GM19099 (cell line): ENCODE measurements around the gene MSLN.

ENCODE experiments used
- POLR2A ChIP-seq: IDR thresholded peaks from 3 replicates; pipeline ENCODE4 v1.6.1; 2011; ENCODE audit warnings: low read depth; ENCODE audit not compliant: insufficient read length; ENCODE audit errors: extremely low read depth

MSLN gene

DNA sequence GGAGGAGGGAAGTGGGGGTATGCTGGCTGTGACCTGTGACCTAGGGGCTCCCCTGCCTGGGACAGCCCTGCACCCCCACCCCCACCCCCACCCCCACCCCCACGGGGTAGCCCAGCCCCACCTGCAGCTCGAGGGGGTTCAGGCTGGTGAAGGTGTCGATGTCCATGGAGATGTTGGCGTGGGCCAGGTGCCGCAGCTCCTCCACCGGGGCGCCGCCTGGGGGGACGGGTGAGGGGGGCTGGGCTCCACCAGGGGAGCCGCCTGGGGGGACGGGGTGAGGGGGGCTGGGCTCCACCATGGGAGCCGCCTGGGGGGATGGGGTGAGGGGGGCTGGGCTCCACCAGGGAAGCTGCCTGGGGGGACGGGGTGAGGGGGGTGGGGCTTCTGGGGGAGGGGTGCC is 9.9 kb downstream of the MSLN start:
- no peak for TF ChIP-seq POLR2A

- no peak for TF ChIP-seq POLR2A
These were observed 12.4 kb downstream of the MSLN start for GRCh38 chr16:772959-773358.

GRCh38 chr16:774086-775001 is 13.8 kb downstream of the MSLN start:
- TF ChIP-seq POLR2A, result no peak

- no peak for TF ChIP-seq POLR2A
These were observed 14.8 kb downstream of the MSLN start for GRCh38 chr16:775236-775796.

DNA sequence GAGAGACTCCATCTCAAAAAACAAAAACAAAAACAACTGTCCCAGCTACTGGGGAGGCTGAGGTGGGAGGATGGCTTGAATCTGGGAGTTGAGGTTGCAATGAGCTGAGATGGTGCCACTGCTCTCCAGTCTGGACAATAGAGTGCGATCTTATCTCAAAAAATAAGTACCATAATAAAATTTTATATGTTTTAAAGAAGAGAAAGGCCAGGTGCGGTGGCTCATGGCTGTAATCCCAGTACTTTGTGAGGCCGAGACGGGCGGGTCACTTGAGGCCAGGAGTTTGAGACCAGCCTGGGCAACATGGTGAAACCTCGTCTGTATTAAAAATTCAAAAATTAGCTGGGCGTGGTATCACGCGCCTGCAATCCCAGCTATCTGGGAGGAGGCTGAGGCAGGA is 16.3 kb downstream of the MSLN start:
- no peak for TF ChIP-seq POLR2A

- no peak for TF ChIP-seq POLR2A
These were observed 17.3 kb downstream of the MSLN start for GRCh38 chr16:777826-778225.

- TF ChIP-seq POLR2A, result no peak
These were observed 17.9 kb downstream of the MSLN start for GRCh38 chr16:778447-778846.

DNA sequence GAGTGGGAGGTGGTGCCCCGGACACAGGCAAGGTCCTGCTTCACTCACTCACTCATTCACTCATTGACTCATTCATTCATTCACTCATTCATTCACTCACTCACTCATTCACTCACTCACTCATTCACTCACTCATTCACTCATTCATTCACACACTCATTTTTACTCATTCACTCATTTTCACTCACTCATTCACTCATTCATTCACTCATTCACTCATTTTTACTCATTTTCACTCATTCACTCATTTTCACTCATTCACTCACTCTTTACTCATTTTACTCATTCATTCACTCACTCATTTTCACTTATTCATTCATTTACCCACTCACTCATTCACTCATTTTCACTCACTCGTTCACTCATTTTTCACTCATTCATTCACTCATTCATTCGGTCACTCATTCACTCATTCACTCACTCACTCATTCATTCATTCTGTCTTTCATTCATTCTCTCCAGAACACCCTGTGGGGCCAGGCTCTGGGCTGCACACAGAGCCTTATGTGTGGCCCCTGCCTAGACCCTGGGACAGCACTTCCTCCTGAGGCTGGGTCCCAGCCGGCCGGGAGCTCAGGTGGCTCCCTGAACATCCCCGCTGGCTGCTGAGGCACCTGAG is 18.5 kb downstream of the MSLN start:
- no peak for TF ChIP-seq POLR2A

GRCh38 chr16:779561-779960 is 19.0 kb downstream of the MSLN start:
- TF ChIP-seq POLR2A, result no peak

GRCh38 chr16:780296-780695 is 19.8 kb downstream of the MSLN start:
- TF ChIP-seq POLR2A, result no peak

- no peak for TF ChIP-seq POLR2A
These were observed 20.9 kb downstream of the MSLN start for GRCh38 chr16:781346-782010.

DNA sequence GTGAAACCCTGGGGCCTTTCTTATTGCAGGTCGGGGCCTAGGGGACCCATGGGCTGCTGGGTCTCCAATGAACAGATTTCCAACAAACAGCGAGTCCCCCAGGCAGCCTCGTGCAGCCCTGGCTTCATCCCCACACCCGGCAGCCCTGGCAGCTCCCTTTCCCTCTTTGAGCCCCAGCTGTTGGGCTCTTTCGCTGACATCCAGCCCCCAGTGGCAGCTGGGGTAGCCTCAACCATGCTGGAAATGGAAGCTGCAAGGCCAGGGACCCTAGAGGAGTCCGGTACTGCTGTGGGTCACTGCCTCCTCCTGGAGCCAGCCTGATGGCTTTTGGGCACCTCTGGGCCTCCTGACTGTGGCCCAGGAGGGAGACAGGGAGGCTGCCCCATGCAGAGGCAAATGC is 21.7 kb downstream of the MSLN start:
- no peak for TF ChIP-seq POLR2A

DNA sequence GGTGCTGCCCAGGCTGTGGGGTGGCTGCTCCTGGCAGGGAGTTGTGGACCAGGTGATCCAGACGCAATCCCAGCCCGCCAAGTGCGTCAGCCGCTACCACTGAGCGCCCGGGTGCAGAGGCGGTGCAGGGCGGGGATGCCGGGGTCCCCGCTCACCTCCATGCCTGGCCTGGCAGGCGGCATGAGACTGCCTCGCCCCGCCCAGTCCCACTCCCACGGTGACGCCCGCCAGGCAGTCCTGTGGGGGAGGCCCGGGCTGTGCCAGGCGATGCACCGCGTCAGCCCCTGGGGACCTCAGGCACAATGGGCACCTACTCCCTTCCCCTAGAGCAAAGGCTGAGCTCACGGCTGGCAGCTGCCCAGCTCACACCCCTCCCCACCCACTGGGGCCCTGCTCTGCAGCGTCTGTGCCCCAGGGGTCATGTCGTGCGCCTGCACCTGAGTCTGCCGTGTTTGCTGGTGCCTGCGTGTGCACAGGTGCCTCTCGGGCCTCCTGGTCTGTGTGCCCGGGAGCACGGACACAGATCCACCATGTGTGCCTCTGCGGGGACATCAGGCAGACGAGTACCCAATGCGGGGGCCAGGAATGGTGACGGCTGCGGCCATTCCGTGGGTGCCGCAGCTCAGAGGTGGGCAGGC is 22.4 kb downstream of the MSLN start:
- TF ChIP-seq POLR2A, result no peak

DNA sequence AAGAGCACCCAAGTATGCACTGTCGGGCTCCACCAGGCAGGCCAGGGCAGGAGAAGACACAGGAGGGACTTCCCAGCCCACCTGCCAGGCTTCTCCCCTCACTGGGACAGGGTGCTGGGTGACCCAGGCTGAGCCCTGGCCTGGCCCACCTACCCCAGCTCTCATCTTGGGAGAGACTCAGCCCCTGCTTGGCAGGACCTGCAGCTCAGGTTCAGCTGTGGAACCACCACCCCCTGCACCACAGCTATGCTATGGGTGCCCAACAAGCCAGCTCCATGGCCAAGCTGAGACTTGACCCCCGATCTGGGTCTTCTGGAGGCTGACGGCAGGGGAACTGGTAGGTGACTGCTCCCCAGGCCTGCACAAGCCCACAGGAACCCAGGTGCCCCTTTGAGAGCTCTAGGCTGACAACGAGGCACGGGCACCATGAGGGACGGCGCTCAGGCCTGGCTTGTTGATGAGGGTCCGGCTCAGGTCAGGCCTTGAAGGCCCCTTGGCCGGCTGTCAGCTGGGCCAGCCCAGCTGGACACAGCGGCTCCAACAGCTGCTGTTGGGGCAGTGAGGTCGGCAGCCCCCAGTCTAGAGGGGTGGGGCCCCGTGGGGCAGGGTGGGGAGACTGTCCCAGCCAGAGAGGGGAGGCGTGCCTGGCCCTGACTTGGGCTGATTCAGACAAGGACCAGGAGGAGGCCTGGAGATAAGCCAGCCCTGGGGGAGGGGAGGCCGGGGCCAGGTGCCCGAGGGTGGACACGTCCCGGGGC is 23.0 kb downstream of the MSLN start:
- no peak for TF ChIP-seq POLR2A
